Colonic mucosa (tissue), 4 donors: ENCODE results near the gene GGT5. TPM values are rescaled to one million over a fixed set of nuclear protein-coding genes. Genes with fewer than 3 reads are reported as not detected.
A peak's percentile ranks its signal among the peaks of the same experiment; 100 is the strongest.
"Not testable (repeated sequence)": the region's sequence is repeated elsewhere in the genome, so short reads cannot be mapped to it uniquely, and the experiment has no call there.

Experiments
- DNase-seq: peaks from one replicate; pipeline ENCODE4 v3.0.0-alpha.2; 2020
- H3K27ac ChIP-seq: fragments of 200-600 bp; one replicate; pipeline ENCODE4 v1.8.0; 2021
- H3K27me3 ChIP-seq: fragments of 200-600 bp; one replicate; pipeline ENCODE4 v1.8.0; 2021
- H3K36me3 ChIP-seq: fragments of 200-600 bp; one replicate; pipeline ENCODE4 v1.8.0; 2021
- H3K4me1 ChIP-seq: fragments of 200-600 bp; one replicate; pipeline ENCODE4 v1.8.0; 2021; ENCODE audit warnings: mild to moderate bottlenecking
- H3K4me3 ChIP-seq: fragments of 200-600 bp; one replicate; pipeline ENCODE4 v1.8.0; 2021
- H3K9ac ChIP-seq, 2 donors: one replicate each; pipeline ENCODE4 v1.7.0; 2013; ENCODE audit warnings: control low read depth in 2 of 2, low read depth in 2 of 2, low read length in 2 of 2
- H3K9me3 ChIP-seq: fragments of 200-600 bp; one replicate; pipeline ENCODE4 v1.8.0; 2021
- CTCF ChIP-seq: fragments of 200-600 bp; IDR thresholded peaks from one replicate; pipeline ENCODE4 v1.8.0; 2022; ENCODE audit warnings: antibody characterized with exemption, mild to moderate bottlenecking
- intact Hi-C: fragments of 100-400 bp; cut with DNase I; formaldehyde crosslinking; loops from one replicate; pipeline ENCODE4 v1.14.1; 2022
- total RNA-seq, 2 donors: library from RNA; stranded (reverse); fragmentation: NEBNext Ultra II Directional in 1 of 2; extraction: Animal tissue kit (Norgen Biotek cat#: 25700) in 1 of 2; gene quantifications; one replicate each; pipeline ENCODE4 v1.2.1, GENCODE V29; 2021
- donor health status: healthy.
- donor health status: DM: no; HTN: no; CAD: no.
- donor health status: DM: no; HTN: no; CAD: no.

The GGT5 gene
- total RNA-seq: 1 to 10 TPM; 2.6 to 3.7 TPM

GRCh38 chr22:24245030-24245431 lies at the start of gene GGT5:
Gene GGT5, minus strand, starts transcription at chr22:24245082. Its CDS starts 357 bp downstream, at chr22:24244725.
- not testable (repeated sequence) for H3K4me3 ChIP-seq, H3K36me3 ChIP-seq, H3K27me3 ChIP-seq, DNase-seq, H3K9me3 ChIP-seq, H3K9ac ChIP-seq, H3K4me1 ChIP-seq
- H3K27ac ChIP-seq: peak within 1 kb of the TSS; percentile 44
- intact Hi-C loops: loop anchor here (5.0 to 10.0 kb wide), 2 partner anchors 58 to 260 kb away; partner anchors contain the start of gene GSTT2

- H3K4me1 ChIP-seq, H3K9me3 ChIP-seq, H3K4me3 ChIP-seq, DNase-seq, H3K9ac ChIP-seq, intact Hi-C loops, H3K36me3 ChIP-seq, H3K27me3 ChIP-seq: not testable (repeated sequence)
- peak overlapping the region; percentile 45 for H3K27ac ChIP-seq
These were observed 47.4 kb upstream of the GGT5 start for GRCh38 chr22:24292202-24292830.

GRCh38 chr22:24291515-24292201 lies 46.8 kb upstream of the GGT5 start:
- Histone ChIP-seq H3K27ac (peak overlapping the region; percentile 45), H3K4me3 (no peak overlapping the region), H3K4me1 (no peaks in the 10 kb centered on the region), H3K9me3 (no peaks in the 10 kb centered on the region), H3K27me3 (no peaks in the 10 kb centered on the region), H3K36me3 (no peaks in the 10 kb centered on the region), H3K9ac (no peak overlapping the region)
- no peak for TF ChIP-seq CTCF
- intact Hi-C loops: no loop called here
- DNase-seq: no peak

DNA sequence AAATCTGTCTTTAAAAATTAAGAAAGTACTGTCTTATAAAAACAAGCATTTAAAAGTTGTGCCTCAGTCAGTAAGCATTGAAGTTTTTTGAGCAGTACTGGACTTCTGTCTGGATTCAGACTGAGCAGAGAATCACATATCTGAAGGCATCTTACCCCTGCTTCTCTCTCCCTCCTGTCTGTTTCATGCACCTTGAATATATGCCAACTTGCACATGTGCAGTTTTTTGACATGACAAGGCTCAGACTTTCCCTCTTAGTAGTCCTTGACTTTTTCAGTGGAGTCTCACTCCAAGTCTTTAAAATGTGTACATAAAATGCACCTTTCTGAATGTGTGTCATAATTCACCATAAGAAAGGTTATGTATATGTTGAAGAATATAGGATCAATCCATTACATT lies 45.6 kb upstream of the GGT5 start:
- intact Hi-C loops: no loop called here
- DNase-seq: no peak
- H3K27me3 ChIP-seq: no peaks in the 10 kb centered on the region
- no peak overlapping the region for H3K9ac ChIP-seq
- peaks cover 4% of the 10 kb centered on the region for H3K4me1 ChIP-seq
- no peak overlapping the region for H3K4me3 ChIP-seq
- TF ChIP-seq CTCF: no peak
- H3K27ac ChIP-seq: no peak overlapping the region
- no peaks in the 10 kb centered on the region for H3K9me3 ChIP-seq
- H3K36me3 ChIP-seq: no peaks in the 10 kb centered on the region

DNA sequence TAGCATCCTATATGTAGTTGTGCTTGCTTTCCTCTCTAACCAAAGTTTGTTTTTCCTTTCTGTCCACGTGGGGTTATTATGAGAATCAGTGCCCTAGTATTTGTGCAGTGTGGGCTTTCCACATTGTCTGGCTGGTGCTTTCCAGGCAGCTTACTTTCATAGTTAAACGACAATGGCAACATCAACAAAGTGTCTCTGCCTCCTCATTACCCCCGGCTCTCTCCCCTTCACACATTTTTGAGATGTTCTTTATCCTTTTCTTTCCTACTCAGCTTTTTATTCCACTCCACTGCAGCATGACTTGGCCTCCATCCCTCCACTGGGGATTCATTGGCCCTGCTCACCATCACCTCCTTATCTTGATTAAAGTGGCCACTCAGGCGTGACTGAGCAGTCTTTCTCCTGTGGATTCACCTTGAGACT lies 44.9 kb upstream of the GGT5 start:
- no peaks in the 10 kb centered on the region for H3K9me3 ChIP-seq

DNA sequence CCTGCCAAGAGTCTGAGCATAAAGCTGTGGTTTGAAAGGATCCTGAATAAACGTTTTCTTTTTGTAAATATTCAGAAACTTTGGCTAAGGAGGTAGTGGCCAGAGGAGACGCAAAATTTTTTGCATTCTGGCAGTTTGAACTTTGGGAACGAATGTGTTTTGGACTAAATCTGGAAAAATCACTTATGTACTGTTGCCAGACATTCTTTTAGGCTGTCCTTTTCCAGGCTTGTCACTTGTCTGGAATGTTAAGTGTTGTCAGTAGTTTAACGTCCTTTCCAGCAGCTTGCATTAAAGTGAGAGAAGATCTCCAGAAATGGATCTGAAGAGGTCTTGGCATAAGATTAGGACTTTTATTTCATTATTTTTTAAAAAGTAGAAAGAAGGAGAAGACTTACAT lies 44.2 kb upstream of the GGT5 start:
- TF ChIP-seq CTCF: no peak
- H3K36me3 ChIP-seq: no peaks in the 10 kb centered on the region
- no peaks in the 10 kb centered on the region for H3K9me3 ChIP-seq
- peaks cover 4% of the 10 kb centered on the region for H3K4me1 ChIP-seq
- H3K27ac ChIP-seq: peak overlapping the region; percentile 27
- H3K27me3 ChIP-seq: no peaks in the 10 kb centered on the region
- no peak overlapping the region for H3K4me3 ChIP-seq
- DNase-seq: no peak
- H3K9ac ChIP-seq: no peak overlapping the region
- intact Hi-C loops: no loop called here

More for the DNA sequence above, 44.9 kb upstream of the GGT5 start:
- Histone ChIP-seq H3K9ac (no peak overlapping the region), H3K4me1 (peaks cover 4% of the 10 kb centered on the region), H3K27ac (peak overlapping the region; percentile 27), H3K36me3 (no peaks in the 10 kb centered on the region), H3K4me3 (no peak overlapping the region), H3K27me3 (no peaks in the 10 kb centered on the region)
- TF ChIP-seq CTCF: no peak
- intact Hi-C loops: no loop called here
- DNase-seq: no peak

DNA sequence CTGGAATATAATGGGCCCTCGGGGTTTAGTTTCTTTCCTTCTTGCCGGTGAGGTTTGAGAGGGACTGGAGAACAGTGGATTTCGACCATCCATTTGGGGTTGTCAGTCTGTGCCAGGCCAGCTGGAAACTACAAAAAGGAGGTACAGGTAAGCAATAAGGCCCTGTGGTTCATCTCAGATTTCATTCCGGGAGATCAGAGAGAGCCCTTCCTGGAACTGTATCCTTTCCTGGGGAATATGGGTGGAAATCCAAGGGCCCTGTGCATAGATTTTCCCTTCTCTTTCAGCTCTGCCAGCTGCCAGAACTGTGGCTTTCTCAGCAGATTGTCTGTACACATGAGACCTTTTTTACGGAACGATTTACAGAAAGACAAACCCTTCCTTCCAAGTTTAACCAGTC lies 42.9 kb upstream of the GGT5 start:
- H3K27me3 ChIP-seq, H3K27ac ChIP-seq, H3K9ac ChIP-seq, H3K36me3 ChIP-seq, intact Hi-C loops, DNase-seq, H3K4me3 ChIP-seq, H3K9me3 ChIP-seq, H3K4me1 ChIP-seq: not testable (repeated sequence)

GRCh38 chr22:24287212-24287611 lies 42.3 kb upstream of the GGT5 start:
- DNase-seq, intact Hi-C loops, H3K9ac ChIP-seq, H3K27me3 ChIP-seq, H3K4me3 ChIP-seq, H3K36me3 ChIP-seq, H3K9me3 ChIP-seq, H3K4me1 ChIP-seq, H3K27ac ChIP-seq: not testable (repeated sequence)
